Measurements from ENCODE around the gene WDR20.

DNA sequence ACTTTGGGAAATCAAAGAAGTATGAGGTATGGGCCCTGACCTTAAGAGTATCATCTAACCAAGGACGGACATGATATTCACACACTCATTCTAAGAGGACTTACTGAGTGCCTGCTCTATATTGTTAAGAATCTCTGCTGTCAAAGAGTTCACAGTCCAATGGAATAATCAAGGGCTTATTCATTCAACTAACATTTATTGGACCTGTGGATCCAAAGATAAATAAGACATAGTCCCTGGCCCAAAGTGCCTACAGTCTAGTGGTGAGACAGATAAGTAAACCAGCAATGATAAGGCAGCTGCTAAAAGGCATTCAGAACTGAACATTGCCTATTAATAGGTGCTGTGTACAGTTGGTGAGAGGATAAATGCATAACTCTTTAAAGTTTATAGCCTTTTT, 11.0 kb downstream of the WDR20 start:
- TF ChIP-seq RAD21 (IDR thresholded peaks at IDR 0.05; ENCODE audit: low read depth), result no peak
- no peak for TF ChIP-seq NFIC (IDR thresholded peaks at IDR 0.05)
- TF ChIP-seq FOXM1 (IDR thresholded peaks at IDR 0.05; ENCODE audit: borderline replicate concordance, low read depth), result no peak
- no peak for TF ChIP-seq CREB1 (IDR thresholded peaks at IDR 0.05; ENCODE audit: low read depth)
- no peak for TF ChIP-seq ZBTB7A (IDR thresholded peaks at IDR 0.05; ENCODE audit: low read depth)
- no peak for TF ChIP-seq YY1 (IDR thresholded peaks at IDR 0.05; ENCODE audit: low read depth)
- no peak for TF ChIP-seq EGR1 (IDR thresholded peaks at IDR 0.05)
- no peak for TF ChIP-seq CEBPB (IDR thresholded peaks at IDR 0.05)
- TF ChIP-seq, protein P1, sequence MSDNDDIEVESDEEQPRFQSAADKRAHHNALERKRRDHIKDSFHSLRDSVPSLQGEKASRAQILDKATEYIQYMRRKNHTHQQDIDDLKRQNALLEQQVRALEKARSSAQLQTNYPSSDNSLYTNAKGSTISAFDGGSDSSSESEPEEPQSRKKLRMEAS (IDR thresholded peaks at IDR 0.05), result no peak
- no peak for TF ChIP-seq EP300 (IDR thresholded peaks at IDR 0.05; ENCODE audit: borderline replicate concordance)
- TF ChIP-seq, protein P2, sequence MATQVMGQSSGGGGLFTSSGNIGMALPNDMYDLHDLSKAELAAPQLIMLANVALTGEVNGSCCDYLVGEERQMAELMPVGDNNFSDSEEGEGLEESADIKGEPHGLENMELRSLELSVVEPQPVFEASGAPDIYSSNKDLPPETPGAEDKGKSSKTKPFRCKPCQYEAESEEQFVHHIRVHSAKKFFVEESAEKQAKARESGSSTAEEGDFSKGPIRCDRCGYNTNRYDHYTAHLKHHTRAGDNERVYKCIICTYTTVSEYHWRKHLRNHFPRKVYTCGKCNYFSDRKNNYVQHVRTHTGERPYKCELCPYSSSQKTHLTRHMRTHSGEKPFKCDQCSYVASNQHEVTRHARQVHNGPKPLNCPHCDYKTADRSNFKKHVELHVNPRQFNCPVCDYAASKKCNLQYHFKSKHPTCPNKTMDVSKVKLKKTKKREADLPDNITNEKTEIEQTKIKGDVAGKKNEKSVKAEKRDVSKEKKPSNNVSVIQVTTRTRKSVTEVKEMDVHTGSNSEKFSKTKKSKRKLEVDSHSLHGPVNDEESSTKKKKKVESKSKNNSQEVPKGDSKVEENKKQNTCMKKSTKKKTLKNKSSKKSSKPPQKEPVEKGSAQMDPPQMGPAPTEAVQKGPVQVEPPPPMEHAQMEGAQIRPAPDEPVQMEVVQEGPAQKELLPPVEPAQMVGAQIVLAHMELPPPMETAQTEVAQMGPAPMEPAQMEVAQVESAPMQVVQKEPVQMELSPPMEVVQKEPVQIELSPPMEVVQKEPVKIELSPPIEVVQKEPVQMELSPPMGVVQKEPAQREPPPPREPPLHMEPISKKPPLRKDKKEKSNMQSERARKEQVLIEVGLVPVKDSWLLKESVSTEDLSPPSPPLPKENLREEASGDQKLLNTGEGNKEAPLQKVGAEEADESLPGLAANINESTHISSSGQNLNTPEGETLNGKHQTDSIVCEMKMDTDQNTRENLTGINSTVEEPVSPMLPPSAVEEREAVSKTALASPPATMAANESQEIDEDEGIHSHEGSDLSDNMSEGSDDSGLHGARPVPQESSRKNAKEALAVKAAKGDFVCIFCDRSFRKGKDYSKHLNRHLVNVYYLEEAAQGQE (IDR thresholded peaks at IDR 0.05; ENCODE audit: low read depth), result no peak
- TF ChIP-seq TAF1 (IDR thresholded peaks at IDR 0.05; ENCODE audit: low read depth), result no peak

Measured in Ishikawa (cell line).